GM19395 (cell line): ENCODE measurements around the gene DOC2B.

Source experiments
- ATAC-seq: cut with Tn5 transposase; IDR thresholded peaks from one replicate; pipeline ENCODE4 v1.9.1; 2021; ENCODE audit warnings: mild to moderate bottlenecking, moderate library complexity; ENCODE audit not compliant: unreplicated experiment

Gene DOC2B

DNA sequence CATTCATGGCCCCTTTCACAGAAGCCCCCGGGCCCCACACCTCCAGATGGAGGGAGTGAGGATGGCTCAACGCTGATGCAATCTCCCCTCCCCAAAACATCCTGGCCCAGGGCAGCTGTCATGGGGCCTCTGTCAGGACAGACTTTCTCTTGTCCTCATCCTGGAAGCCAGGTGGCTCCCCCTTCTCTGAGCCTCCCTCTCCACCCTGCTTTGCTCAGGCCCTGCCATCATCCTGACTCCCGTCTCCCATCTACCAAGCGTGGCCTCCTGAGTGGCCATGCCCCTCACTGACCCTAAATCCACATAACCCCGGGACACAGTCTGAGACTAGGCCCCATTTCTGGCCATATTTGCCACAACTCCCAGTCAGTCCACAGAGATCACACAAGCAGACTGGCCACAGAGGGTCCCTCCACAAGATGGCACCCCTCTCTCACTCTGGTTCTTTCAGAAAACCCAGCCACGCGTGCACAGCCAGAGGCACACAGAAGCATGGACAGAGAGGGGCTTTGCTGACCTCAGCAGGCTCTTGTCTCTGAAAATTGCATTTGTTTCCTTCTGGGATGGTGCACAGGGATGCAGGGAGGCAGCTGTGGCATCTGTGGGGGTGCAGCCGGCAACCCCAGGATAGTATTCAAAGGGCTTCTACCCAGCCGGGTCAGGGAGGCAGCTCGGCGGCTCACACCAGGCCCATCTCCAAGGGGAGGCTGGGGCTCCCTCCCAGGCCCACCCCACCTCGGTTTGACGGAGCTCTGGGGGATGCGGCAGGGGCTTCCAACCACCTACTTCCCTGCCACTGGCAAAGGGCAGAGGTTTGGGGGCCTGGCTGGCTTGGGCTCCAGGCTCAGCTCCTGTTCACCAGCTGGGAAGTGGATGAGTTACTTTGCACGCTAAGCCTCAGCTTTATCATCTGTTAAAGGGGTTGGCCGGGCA, 16.9 kb downstream of the DOC2B start:
- ATAC-seq: no peak

DNA sequence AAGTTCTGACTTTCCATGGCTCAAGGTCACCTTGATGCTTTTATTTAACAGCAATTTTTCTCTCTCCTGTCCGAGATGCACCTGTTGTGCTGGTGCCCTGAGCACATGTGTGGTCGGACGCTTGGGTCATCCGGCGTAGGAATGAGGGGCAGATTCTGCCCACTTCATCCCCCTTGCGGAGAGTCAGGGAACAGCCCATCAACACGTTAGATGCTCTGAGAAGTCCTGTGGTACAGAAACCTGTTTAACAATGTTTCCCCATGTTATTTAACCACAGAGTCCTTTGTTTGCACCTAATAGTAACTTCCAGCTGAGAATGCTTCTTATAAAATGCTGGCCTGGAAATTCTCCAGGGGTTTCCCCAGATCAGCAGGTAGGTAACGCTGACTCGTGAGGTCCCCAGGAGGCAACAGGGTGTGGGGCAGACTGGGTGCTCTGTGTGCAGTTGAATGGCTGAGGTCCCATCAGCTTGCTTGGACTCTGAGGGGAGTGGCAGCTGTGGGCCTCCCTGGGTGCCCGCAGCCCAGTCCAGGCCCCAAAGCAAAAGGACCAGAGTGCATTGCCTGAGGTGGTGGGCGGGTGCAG, 17.8 kb downstream of the DOC2B start:
- ATAC-seq: no peak

DNA sequence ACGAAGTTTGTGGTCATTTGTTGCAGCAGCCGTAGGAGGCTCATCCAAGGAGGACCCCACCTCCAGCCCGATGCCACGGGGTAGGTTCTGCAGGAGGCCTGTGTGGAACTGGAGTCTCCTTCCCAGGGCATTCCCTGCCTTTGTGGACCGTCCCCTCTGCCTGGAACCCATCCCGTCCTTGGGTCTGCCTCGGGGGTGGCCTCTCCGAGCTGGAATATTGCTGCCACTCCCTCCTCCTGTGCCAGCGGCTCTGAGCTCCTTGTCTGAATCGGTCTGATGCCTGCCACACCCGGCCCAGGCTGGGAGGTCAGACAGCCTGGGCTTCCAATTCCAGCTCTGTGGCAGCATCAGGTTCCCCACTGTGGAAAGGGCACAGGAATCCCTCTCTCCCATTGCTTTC, 18.8 kb downstream of the DOC2B start:
- no peak for ATAC-seq

DNA sequence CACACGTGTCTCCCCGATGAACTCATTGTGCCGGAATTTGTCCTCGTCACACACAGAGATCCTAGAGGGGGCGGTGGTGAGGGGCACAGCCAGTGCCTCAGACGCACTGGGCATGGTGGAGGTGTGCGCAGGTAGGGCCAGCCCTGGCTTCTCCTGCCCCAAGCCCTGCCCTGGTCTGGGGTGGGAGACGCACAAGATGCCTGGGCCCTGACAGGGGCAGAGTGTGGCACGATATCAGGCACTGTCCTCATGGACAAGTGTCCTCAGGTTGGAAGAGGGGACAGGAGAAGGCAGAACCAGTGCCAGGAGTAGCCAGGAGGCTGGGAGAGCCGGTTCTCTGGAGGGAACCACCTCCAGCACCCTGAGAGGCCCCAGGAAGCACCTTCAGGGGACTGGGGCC, 20.0 kb downstream of the DOC2B start:
- ATAC-seq: no peak

DNA sequence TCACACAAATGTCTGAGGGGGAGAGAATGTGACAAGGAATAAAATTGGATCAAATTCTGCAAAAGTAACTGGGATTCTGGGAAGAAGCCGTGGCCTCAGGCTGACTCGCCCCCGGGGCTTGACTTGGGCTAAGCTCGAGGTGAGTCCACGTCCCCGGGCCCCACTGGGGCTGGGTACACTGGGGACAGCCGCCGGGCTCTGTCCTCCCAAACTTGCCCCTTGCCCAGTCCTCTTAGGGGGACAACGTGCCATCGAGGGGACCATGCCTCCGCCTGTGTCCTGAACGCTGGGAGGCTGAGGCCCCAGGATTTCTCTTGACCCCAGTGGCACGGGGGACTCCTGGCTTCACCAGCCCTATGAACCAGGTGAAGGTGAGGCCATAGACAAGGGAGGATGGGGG, 21.1 kb downstream of the DOC2B start:
- ATAC-seq: no peak

DNA sequence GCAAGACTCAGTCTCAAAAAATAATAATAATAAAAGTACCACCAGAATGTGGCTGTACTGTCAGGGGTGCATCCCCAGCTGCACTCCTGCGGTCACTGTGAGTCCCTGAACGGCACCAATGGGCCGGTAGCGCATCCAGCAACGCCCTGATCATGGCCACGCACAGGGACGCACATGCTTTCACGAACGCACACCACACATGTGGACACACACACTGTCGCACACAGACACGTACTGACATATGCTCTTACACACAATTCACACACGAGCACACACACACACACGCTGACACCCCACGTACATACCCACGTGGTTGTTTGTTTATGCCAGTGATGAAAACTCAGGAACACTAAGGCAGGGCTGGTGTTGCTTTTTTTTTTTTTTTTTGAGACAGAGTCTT, 21.8 kb downstream of the DOC2B start:
- ATAC-seq: no peak

- ATAC-seq: no peak
These were observed 23.1 kb downstream of the DOC2B start for GRCh38 chr17:158379-158778.

GRCh38 chr17:157901-158300, 23.5 kb downstream of the DOC2B start:
- no peak for ATAC-seq

GRCh38 chr17:156946-157345, 24.5 kb downstream of the DOC2B start:
- ATAC-seq: no peak

- ATAC-seq: no peak
These were observed 25.3 kb downstream of the DOC2B start for GRCh38 chr17:156094-156621.

DNA sequence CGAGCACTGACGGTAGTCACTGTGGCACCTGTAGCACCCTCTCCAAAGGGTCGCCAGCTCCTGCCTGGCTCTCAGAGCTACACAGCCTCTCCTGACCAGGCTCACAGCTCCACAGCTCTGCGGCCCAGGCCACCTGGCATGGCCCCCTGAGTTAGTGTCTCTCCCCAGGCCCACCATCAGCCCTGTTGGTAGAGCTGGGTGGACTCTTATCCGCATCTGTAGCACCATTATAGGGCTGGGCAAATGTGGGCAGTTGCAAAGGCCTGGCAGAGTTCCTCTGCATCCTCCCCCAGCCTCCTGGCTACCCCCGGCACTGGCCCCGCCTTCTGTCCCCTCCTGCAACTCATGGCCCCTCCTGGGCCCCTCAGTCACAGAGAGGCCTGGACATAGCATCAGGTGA, 25.9 kb downstream of the DOC2B start:
- no peak for ATAC-seq

DNA sequence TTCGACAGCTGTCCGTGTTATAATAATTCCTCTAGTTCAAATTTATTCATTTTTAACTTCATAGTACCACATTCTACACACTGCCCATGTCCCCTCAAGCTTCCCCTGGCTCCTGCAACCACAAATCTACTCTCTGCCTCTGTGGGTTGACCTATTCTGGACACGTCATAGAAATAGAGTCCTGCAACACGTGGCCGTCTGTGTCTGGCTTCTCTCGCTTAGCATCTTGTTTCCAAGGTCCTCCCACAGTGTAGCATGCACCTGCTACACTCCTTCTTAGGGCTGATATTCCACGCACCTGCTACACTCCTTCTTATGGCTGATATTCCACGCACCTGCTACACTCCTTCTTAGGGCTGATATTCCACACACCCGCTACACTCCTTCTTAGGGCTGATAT, 27.6 kb downstream of the DOC2B start:
- no peak for ATAC-seq

- ATAC-seq: no peak
These were observed 28.5 kb downstream of the DOC2B start for GRCh38 chr17:152860-153420.

DNA sequence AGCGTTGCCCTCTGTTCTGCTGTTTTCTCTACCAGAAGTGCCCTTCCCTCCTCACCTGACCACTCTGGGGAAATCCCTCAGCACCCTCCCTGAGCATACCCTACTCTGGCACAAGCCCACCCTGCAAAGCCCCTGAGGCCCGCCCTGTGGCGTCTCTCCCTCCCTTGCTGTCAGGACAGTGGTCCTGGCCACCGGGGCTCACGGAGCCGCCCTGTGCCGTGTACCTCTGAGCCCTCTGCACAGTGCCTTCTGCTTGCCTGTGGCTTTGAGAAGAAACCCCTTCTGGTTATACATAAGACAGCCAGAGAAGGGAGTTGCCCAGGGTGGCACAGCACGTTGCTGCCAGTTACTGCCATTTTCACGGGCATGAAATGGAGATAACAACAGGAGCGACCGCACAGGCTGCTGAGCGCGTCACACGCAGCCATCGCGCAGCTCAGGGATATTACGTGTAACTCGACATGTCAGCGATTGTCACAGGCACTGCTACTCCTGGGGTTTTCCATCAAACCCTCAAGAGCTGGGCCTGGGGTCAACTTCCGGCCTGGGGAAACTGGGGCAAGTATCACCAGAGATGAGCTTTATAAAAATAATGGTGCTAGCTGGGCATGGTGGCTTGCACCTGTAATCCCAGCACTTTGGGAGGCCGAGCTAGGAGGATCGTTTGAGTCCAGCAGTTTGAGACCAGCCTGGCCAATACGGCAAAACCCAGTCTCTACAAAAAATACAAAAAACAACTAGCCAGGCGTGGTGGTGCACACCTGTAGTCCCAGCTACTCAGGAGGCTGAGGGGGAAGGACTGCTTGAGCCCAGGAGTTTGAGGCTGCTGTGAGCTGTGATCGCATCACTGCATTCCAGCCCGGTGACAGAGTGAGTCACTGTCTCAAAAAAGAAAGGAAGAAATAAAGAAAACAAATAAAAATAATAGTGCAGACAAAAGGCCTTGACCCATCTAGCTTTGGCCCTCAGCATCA, 29.3 kb downstream of the DOC2B start:
- no peak for ATAC-seq

DNA sequence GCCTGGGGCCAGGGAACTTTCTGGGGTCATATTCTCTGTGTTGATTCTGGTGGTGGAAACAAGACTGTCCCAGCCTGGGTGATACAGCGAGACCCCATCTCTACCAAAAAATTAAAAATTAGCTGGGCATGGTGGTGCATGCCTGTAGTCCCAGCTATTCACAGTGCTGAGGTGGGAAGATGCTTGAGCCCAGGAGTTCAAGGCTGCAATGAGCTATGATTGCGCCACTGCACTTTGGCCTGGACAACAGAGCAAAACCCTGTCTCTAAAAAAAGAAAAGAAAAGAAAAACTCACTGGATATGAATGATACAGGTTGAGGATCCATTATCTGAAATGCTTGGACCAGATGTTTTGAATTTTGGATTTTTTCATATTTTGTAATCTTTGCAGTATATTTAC, 30.4 kb downstream of the DOC2B start:
- no peak for ATAC-seq

- ATAC-seq: no peak
These were observed 31.4 kb downstream of the DOC2B start for GRCh38 chr17:149897-150584.

GRCh38 chr17:149231-149630, 32.2 kb downstream of the DOC2B start:
- ATAC-seq: no peak

DNA sequence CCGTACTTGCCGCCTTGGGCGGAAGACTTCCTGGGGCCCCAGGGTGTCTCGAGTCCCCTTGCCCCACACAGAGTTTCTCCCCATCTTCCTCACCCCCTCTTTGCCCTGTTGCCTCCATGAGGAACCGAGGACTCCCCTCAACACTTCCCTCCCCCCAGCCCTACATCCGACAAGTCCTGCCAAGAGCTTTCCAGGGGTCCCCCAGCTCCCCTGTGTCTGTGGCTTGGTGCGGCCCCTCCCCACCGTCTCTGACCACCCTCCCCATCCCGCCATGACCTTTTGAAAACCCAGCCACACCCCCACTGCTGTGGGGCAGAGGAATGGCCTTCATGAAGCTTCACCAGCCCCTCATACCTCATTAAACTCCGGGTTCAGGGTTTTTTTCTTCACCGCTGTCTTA, 32.7 kb downstream of the DOC2B start:
- ATAC-seq: no peak

DNA sequence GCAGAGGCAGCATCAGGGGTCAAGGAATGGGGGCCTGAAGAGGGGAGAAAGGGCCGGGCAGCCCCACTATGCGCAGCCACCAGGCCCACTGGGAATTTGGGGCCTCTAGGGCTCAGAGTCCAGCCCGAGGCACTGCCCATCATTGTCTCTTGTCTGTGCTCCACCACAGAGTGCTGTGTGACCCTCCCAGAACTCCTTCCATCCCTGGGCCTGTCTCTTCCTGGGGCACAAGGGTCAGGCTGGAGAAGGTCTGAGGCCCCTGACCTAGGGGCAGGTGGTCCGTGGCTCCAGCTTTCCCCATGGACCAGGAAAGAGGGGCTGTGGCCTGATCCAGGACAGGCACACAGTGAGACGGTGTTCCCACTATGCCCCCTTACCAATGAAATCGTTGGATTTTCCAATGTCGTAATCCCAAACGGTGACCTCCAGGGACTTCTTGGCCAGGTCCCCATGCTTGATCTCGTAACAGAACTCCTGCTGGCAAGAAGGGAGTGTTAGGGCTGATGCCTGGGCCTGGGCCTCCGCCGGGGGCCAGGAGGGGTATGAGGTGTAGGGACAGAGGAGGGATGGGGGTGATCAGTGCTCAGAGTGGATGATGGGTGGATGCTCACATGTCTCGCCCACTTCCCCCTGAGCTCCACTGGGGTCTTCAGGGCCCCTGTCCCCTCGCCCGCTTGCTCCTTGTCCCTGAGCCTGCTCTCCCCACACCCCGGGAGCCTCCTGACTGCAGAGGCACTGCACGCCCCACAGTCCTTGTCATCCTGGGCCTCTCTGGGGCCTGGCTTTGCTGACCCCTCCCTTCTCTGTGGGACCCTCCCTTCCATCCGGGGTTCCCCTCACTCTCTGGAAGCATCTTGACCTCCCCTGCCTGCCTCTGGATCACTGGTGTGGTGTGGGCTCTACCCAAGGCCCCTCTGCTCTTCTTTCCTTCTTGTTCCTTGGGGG, 33.4 kb downstream of the DOC2B start:
- no peak for ATAC-seq
